Upper lobe of left lung (tissue), 4 donors: ENCODE data around the gene ITPA.

ENCODE experiments used
- EP300 ChIP-seq, 4 donors: sonication (generic); formaldehyde crosslinking; IDR thresholded peaks; one replicate each; pipeline ENCODE4 v1.5.1; 2017; ENCODE audit warnings: antibody characterized with exemption in 4 of 4, control low read depth in 2 of 4
- TF ChIP-seq, protein P1 (sequence below), 6 experiments: fragments of 450-650 bp in 4 of 6; fragments of 200-600 bp in 2 of 6; sonication (generic) in 2 of 6; IDR thresholded peaks; one replicate each; pipeline ENCODE4 v1.5.1; 2016 to 2019; ENCODE audit warnings: antibody characterized with exemption in 6 of 6

DNA sequence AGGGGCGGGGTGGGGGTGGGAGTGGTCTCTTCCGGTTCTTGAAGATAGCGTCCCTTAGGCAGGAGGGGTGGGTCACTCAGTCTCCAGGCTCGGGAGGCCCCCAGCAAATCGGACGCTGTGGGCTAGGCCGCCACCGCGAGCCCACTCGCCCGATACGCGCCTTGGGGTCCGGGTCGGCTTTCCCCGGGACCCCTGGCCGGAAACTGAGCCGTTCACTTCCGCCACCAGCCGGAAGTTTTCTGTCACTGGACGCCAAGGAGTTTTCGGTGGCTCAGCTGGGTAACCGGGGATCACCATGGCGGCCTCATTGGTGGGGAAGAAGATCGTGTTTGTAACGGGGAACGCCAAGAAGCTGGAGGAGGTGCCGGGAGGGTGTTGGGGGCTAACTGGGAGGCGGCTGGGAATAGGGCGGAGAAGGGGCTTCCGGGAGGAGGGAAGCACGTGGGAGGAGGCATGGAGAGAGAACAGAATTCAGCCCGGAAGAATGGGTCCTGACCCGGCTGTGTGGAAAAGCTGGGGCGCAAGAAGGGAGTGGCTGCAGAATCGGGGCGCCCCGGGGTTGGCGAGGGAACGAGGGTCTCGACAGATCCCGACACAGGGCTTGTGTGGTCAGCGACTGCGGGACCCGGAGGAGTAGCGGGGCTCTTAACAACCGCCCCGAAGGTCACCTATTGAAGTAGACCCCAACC, at the start of gene ITPA:
- TF ChIP-seq EP300 (IDR thresholded peaks at IDR 0.05): no peak
- TF ChIP-seq, protein P1, sequence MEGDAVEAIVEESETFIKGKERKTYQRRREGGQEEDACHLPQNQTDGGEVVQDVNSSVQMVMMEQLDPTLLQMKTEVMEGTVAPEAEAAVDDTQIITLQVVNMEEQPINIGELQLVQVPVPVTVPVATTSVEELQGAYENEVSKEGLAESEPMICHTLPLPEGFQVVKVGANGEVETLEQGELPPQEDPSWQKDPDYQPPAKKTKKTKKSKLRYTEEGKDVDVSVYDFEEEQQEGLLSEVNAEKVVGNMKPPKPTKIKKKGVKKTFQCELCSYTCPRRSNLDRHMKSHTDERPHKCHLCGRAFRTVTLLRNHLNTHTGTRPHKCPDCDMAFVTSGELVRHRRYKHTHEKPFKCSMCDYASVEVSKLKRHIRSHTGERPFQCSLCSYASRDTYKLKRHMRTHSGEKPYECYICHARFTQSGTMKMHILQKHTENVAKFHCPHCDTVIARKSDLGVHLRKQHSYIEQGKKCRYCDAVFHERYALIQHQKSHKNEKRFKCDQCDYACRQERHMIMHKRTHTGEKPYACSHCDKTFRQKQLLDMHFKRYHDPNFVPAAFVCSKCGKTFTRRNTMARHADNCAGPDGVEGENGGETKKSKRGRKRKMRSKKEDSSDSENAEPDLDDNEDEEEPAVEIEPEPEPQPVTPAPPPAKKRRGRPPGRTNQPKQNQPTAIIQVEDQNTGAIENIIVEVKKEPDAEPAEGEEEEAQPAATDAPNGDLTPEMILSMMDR (IDR thresholded peaks at IDR 0.05): no peak
